Right lung (tissue), 10 donors: Measurements from ENCODE around the gene FBXL3. TPM values are rescaled to one million over a fixed set of nuclear protein-coding genes. Genes with fewer than 3 reads are reported as not detected.

ENCODE experiments used
- DNase-seq, 2 donors: peaks; one replicate each; pipeline ENCODE4 v3.0.0-alpha.2; 2013
- long read RNA-seq, 8 donors: transcript quantifications; one replicate each; lab custom pipeline, GENCODE V29; 2026
- polyA plus RNA-seq, 5 donors: library from polyadenylated mRNA; unstranded; fragments of 120-200 nt; gene quantifications; one replicate each; pipeline versions ENCODE4 v1.2.1 to v1.2.3, GENCODE V29; 2013; ENCODE audit warnings: inconsistent platforms in 1 of 5, low replicate concordance in 1 of 5; ENCODE audit not compliant: insufficient read length in 5 of 5, insufficient read depth in 1 of 5

Gene FBXL3, protein sequence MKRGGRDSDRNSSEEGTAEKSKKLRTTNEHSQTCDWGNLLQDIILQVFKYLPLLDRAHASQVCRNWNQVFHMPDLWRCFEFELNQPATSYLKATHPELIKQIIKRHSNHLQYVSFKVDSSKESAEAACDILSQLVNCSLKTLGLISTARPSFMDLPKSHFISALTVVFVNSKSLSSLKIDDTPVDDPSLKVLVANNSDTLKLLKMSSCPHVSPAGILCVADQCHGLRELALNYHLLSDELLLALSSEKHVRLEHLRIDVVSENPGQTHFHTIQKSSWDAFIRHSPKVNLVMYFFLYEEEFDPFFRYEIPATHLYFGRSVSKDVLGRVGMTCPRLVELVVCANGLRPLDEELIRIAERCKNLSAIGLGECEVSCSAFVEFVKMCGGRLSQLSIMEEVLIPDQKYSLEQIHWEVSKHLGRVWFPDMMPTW
- polyA plus RNA-seq = 10 to 100 TPM; 48.1 to 76.8 (median 61.5) TPM
- long read RNA-seq, donor 1, transcript FBXL3-201 (5 exons, 3,503 nt) = major isoform, 19 of 29 reads
- long read RNA-seq, donor 1, partial matches to known transcripts = 0 of 29 reads
- long read RNA-seq, donor 1, other reads (novel, unspliced or antisense) = 10 of 29 reads
- long read RNA-seq, donor 2, transcript FBXL3-201 (5 exons, 3,503 nt) = major isoform, 9 of 9 reads
- long read RNA-seq, donor 2, partial matches to known transcripts = 0 of 9 reads
- long read RNA-seq, donor 2, other reads (novel, unspliced or antisense) = 0 of 9 reads
- long read RNA-seq, donor 3, transcript FBXL3-201 (5 exons, 3,503 nt) = major isoform, 18 of 54 reads
- long read RNA-seq, donor 3, partial matches to known transcripts = 26 of 54 reads
- long read RNA-seq, donor 3, other reads (novel, unspliced or antisense) = 10 of 54 reads
- long read RNA-seq, donor 4, transcript FBXL3-201 (5 exons, 3,503 nt) = major isoform, 8 of 9 reads
- long read RNA-seq, donor 4, partial matches to known transcripts = 0 of 9 reads
- long read RNA-seq, donor 4, other reads (novel, unspliced or antisense) = 0 of 9 reads
- long read RNA-seq, donor 5, transcript FBXL3-201 (5 exons, 3,503 nt) = major isoform, 18 of 25 reads
- long read RNA-seq, donor 5, partial matches to known transcripts = 0 of 25 reads
- long read RNA-seq, donor 5, other reads (novel, unspliced or antisense) = 6 of 25 reads
- long read RNA-seq, donor 6, transcript FBXL3-201 (5 exons, 3,503 nt) = major isoform, 34 of 42 reads
- long read RNA-seq, donor 6, partial matches to known transcripts = 0 of 42 reads
- long read RNA-seq, donor 6, other reads (novel, unspliced or antisense) = 6 of 42 reads
- long read RNA-seq, donor 7, transcript FBXL3-201 (5 exons, 3,503 nt) = major isoform, 8 of 8 reads
- long read RNA-seq, donor 7, partial matches to known transcripts = 0 of 8 reads
- long read RNA-seq, donor 7, other reads (novel, unspliced or antisense) = 0 of 8 reads
- long read RNA-seq, donor 8, transcript FBXL3-201 (5 exons, 3,503 nt) = major isoform, 6 of 6 reads
- long read RNA-seq, donor 8, partial matches to known transcripts = 0 of 6 reads
- long read RNA-seq, donor 8, other reads (novel, unspliced or antisense) = 0 of 6 reads

DNA sequence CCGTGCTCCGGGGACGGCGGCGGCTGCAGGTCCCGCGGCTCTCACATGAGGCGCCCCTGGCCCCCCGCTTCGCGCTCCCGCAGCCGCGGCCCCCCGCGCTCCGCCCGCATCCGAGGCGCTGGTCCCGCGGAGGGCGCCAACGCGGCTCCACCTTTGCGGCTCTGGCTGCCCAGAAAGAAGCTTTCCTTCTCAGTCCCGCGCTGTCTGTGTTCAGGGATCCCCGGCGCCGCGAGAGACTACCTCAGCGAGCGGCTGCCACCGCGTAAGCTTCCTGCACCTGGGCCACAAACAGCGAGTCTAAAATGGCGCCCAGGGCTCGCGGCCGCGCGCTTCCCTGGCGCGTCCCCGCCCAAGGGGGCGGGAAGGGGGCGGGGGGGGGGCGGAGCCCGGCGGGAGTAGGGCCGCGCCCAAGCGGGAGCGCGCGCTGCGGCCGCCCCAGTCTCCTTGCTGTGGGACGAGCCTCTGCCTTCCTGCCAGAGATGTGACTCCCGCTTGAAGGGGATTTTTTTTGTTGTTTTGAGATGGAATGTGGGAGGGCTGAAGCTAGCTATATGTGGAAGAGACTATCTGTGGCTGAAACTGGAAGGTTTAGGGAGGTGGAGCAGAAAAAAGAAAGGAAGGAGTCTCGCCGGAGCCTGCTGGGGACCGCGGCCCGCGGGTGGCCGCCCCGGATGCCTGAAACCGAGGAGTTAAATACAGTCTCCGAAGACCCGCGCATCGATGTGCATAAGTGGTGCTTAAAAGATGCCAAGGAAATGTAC, at the start of gene FBXL3:
Gene FBXL3 (minus strand): TSS at position 299 of the 761 bp plus-strand sequence. CDS start 5,299 bp downstream, outside the sequence.
- DNase-seq = peak; percentile 87 to 89

DNA sequence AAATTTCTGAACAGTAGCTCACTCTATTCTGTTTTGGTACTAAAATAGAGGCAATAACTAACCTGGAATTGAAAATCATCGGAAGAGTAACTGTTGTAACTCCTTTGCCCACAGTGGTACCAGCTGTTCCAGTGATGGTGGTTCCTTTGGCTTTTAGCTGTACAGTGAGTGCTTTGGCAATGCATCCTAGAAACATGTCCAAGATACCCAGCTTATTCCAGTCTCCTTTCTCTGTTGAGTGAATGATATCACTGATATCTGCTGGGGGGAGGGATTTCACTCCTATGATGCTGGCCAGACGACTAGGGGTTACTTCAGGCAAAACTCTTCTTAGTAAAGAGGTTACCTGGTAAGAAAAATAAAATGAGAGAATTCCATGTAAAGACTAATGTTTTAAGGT, 40.6 kb upstream of the FBXL3 start:
- DNase-seq = no peak

DNA sequence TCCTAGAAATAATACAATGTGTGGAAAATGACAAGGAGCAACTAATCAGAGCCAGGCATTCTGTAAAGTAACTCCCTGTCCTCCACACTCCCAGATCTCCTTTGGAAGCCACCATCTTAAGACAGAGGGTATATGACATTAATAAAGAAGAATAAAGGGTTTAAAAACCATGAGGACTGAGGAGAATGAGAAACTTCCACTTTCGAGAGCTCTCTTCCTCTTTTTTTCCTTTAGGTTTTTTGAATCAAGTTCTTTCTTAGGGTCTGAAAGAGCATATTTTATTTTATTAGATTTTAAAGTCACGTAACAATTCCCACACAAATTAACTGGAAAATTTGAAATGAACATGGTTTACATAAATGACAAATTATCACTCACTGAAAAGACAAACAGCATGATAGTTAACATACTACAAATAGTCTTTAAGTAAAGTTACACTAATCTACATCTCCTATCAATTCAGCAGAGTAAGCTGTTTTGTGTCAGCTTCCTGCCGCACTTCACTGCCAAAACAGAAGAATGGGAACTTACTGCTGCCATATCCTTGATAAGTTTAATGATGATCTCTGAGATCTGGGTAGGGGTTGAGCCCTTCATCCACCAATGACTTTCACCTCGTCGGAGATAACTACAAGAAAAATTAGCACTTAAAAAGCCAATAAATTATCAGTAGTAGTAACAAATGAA, 38.6 kb upstream of the FBXL3 start:
- DNase-seq = peak in 1 of 2 donors; percentile 5

DNA sequence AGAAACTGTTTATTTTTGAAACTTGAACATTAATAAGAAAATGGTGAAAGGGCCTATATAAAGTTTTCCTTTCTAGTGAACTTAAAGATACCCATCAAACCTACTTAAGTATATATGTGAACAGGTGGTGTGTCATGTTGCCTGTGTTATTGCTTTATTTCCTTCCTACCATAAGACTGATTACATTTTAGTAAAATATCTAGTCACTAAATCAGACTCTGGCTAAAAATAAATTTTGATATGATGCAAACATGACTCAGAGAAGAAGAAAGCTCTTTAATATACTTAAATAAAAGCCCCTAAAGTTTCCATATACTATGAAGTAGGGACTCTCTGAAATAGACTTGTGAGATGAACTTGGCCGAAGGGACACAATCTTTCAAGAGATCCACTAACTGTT, 35.1 kb upstream of the FBXL3 start:
- DNase-seq = no peak

DNA sequence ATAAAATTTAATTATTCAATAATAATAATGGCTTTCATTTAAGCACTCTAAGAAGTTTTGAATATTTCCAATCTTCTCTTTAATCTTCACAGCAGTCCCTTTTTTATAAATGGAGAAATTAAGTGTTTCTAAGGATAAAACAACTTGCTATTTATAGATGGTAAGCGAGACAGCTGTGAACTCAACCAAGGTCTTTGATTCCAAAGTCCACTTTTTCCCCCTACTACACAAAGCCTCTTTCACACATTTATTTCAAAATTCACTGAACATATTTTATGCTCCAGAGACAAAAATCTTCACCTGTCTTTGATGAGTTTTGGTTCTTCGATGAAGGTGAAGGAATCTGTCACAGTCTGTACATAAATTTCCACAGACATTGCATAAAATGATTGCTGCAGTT, 34.4 kb upstream of the FBXL3 start:
- no peak for DNase-seq

DNA sequence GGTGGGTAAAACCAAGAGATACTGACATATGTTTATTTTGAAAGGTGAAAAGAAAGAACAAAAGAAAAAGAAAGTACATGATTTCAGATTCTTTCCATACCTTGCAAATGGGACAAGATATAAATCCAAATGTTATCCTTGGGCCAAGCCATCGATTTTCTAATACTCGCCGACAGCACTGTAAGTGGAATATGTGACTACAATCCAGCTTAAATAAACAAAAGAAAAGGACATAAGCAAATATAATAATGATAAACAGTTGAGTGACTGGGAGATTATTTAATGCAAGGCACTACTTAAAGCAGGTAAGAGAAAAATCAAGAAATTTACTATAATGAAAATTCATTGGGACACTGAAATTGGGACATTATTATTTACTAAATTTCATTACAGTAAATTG, 29.9 kb upstream of the FBXL3 start:
- no peak for DNase-seq

DNA sequence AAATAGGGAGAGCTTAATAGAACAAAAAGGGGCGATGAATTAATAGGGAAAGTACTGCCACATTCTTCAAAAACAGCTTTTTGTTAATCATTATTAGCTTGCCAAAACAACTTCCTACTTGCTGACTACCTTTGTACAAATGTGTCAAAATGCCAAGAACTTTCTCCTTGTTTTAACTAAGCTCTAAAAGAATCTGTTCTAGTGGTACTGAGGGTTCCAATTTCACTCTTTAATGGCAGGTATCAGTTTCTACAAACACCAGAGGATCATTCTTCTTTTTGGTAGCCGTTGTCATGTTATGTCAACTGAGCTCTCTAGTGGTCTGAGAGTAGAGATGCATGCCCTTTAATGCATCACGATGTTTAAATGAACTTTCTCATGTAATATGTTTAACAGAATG, 29.4 kb upstream of the FBXL3 start:
- no peak for DNase-seq

DNA sequence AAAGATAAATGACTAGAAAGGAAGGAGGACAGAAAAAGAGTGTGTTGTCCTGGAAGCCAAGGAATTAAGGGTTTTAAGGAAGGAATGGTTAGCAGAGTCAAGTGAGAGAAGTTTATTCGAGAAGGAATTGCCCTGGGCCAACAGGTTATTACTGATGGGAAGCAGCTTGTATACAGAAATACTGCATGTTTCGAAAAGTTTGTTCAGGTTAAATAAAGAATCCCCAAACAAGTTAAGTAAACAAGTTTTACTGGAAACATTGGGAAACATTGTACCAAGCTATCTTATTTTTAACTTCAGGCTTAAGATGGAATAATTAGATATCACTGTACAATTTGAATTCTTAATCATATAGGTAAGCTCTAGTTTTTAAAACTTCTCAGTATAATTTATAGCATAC, 28.2 kb upstream of the FBXL3 start:
- no peak for DNase-seq

DNA sequence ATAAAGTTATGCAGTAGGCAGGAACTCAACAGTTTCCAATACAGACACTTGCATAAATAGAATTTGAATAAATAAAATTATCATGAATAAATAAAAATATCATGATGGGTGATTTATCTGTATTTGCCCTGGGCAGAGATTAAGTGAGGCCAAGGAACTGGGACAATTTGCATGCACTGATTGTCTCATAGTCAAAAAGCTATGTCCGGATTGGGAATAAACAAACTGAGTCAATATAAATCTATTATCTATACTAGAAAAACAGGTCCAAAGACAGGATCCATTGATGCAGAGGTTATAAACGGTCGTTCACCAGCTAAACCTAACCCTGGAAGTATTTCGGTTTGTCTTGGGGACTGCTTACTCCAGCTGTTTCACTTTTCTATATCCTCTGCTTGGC, 26.2 kb upstream of the FBXL3 start:
- DNase-seq = no peak

DNA sequence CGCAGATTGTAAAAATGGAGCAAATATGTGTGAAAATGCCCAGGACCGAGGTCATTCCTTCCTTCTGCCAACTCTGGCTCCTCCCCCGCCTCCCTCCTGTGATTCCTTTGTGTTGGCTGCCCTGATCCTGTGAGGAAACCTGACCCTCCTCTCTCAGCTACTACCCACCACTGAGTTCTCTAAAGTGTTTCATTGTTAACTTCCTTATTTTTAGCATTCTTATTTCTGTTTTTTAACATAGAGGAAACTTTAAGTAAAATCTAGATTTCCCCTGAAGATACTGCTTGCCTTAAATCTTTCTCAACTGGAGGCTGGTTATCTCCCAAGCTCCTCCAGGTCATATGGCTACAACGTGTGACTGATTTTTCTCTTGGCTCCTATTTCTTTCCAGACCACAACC, 21.7 kb upstream of the FBXL3 start:
- DNase-seq = no peak

DNA sequence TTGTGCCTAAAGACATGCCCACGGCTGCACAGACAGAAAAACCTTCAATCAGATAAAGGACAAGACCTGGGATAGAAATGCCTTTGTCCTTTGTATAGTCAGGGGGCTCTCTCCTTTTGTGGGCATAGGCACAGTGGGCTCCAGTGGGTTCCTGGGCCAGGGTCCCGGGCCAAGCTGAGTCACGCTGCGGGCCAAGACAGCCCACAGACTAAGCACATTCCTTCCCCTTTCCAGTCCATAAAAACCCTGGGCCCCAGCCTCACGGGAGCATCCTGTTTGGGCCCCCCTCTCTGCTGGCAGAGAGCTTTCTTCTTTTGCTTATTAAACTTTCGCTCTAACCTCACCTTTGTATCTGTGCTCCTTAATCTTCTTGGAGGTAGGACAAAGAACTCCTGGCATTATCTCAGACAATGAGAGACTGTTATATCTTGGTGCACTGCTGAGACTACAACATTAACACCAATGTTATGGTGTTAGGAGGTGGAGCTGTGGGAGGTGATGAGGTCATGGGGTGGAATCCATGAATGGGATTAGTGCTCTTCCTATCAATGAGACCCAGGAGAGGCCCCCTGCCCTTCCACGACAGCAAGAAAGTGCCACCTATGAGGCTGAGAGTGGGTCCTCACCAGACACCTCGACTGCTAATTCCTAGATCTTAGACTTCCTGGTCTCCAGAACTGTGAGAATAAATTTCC, 20.8 kb upstream of the FBXL3 start:
- no peak for DNase-seq

DNA sequence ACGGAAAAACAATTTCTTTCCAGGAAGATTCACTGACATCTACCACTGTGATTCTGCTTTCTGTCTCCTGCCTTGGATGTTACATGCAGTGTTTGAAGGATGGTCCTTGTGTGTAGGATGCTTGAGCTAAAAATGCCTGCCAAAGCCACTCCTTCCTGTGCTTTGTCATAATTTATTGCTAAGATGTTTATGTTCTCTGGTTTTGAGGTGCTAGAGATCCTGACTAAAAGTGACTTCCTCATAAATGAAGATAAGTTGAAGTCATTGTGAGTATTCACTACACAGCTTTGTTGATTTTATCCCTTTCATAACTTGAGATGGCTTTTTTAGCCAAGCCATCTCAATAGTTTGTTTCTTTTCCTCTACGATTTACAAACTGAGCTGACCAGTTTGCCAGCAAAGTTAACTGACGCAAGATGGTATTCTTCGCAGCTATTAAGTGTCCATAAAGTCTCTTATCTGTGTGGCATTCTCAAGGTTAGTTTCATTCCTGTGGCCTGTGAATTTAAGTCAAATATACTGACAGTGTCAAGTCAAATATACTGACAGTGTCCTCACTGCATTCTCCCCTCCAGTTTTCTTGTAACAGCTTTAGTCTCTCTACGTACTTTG, 15.7 kb upstream of the FBXL3 start:
- DNase-seq = no peak

DNA sequence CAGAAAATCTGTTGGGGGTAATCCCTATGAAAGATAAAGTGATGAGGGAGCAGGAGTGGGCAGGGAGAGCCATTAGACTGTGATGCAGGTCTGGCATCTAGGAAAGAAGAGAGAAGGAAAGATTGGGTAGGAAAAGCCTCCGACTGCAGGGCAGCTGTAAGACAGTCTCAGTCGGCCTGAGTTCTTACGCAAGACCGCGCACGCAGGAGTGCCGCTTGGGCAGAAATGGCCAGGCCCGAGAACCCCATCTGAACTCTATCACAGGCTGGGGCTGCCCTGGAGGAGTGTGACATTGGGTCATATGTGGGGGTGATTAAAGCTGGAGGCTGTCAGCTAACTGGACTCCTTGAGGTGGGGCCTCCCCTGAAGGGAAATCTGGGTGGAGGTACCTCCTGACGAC, 13.9 kb upstream of the FBXL3 start:
- no peak for DNase-seq

DNA sequence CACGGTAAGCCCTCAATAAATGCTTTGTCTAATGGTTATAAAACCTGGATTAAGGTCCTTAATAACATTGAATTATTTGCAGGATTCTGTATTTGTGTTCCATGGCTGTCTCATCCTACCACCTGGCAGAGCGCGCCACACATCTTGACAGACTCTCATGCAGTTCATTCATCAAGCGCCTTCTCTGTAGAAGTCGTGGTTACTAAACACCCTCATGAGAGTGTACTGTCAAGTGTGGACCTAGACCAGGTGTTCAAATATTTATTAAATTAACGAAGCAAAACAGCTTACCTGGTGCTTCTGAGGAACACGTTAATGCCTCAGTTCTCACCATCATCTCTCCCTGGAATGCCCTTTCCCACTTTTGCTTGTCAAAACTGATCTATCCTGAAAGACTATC, 13.1 kb upstream of the FBXL3 start:
- no peak for DNase-seq

DNA sequence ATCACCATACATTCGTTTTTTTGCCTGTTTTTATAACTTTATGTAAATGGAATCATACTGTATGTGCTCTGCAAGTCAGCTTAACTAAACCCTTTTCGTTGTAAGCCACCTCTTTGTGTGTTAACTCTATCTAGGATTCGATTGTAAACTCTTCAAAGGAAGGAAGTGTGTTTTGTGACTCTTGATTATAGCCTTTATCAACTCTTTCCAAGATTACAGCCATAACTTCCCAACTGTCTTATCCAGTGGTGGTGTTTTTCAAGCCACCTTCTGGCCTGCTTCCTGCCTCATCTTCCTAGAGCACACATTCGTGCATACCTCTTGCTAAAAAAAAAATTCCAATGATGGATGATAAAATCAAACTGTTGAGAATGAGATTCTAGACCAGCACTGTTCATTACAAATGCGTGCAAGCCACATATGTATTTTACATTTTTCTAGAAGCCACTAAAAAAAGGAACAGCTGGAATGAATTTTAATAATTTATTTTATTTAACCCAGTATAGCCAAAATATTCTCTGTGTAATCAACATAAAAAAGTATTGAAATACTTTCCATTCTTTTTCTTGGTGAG, 12.0 kb upstream of the FBXL3 start:
- DNase-seq = no peak

DNA sequence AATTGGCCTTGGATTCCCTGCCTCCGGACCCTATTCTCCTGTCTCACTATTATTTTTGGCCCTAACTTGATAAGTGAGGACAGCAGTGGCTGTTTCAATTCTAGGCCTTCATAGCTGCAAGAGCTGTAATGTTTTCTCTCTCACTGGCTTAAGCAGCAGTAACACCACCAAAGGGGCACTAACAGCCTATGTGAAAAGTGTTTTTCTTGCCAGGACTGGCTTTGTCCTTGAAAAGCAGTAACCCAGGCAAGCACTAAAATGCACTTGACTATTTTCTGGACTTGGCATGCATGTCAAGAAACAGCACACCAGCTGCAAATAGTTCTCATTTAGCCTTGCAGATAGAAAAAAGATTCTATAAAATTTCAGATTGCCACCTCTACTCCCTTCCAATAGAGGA, 9.3 kb upstream of the FBXL3 start:
- no peak for DNase-seq

DNA sequence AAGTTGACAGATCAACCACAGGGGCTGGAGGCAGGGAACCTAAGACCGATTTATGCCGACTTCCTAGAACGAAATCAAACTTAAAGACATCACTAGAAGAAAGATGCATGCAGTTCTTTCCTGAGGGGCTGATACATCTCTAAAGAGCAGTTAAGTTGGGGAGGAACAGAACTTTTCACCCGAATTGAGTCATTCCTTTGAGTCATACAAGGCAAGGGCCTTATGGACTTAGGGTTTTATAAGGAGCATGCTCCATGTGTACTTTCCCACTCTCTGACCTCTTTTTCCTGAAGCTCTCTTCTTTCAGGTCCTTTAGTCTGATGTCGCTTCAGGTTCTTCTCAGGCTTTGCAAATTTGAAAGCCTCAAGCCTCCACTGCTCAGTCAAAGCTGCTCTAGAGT, 7.9 kb upstream of the FBXL3 start:
- no peak for DNase-seq

DNA sequence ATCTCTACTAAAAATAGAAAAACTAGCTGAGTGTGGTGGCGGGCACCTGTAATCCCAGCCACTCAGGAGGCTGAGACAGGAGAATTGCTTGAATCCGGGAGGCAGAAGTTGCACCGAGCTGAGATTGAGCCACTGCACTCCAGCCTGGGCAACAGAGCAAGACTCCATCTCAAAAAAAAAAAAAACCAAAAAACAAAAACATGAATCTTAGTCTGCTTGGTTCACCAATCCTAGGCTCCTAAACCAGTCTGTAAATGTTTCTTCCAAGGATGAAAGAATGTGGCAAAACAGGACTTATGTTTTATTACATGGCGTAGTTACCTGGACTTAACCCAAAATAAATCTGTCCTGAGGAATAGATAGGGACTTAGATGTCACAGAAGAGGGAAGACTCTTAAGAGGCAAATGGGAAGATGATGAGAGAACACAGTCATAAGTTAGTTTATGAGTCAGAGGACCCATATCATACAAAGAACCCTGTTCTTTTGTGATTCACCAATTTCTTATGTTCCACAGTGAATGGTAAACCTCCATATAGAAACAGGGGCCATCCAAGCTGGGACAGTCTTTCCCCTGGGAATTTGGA, 6.9 kb upstream of the FBXL3 start:
- DNase-seq = no peak
